OCI-M2 (cell line): Measurements from ENCODE around the gene SLFN14.
"Not testable (repeated sequence)": the region's sequence is repeated elsewhere in the genome, so short reads cannot be mapped to it uniquely, and the experiment has no call there.

Source experiments
- DNase-seq: peaks from one replicate; lab custom pipeline; 2025; ENCODE audit not compliant: unreplicated experiment; lab: John Stamatoyannopoulos, UW

SLFN14 gene

GRCh38 chr17:35523296-35523695, 37.3 kb downstream of the SLFN14 start:
- DNase-seq = no peak

GRCh38 chr17:35521654-35522256, 38.9 kb downstream of the SLFN14 start:
- not testable (repeated sequence) for DNase-seq

DNA sequence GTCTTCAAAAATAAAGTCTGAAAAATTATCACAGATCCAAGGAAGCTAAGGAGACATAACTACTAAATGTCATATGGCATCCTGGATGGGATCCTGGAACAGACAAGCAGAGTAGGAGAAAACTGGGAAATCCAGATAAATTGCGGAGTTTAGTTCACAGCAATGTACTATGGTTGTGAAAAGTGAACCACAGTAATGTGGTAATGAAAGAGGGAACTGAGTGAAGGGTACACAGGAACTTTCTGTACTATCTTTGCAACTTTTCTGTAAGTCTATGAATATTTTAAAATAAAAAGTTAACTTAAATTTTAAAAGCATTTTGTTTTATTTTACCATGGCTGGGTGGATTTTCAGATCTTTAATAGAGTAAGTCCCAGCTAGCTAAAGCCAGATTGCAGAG, 39.5 kb downstream of the SLFN14 start:
- DNase-seq = no peak

DNA sequence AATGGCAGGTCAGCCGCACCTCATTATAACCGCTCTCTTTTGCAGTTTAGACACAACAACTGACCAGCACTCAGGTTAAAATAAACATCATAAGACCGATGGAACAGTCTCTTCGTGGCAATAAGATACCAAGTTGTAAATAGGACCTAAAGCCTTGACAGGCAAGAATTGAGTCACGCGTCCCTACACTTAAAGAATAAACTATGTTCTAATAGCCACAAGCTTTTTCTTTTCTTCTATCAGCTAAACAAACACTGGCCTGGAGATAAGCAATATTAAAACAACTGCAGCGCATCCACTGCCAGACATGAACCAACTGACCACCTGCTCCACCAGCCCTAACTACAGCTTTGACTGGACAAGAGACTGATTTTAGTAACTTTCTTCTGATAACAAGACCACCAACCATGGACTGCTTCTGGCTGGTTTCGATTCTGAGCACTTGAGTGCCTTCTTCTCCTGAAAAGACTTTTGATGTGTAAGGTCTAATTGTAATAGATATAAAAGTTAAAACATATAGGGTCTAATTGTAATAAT, 40.6 kb downstream of the SLFN14 start:
- no peak for DNase-seq

DNA sequence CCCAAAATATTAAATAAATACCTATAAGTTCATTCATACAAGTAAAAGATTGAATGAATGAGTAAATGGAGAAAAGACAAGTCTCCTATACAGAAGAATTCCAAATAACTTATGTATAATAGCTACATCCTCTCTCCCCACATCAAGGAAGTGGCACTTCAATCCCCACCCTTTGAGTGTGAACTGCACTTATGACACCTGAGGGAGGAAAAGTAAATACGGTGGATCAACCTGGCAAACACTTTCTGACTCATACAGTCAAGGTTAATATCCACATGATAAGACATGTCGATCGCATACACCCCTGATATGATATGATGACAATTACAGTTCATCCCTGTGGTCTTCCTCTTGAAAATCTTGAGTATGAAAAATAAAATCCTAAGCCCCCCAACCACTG, 41.2 kb downstream of the SLFN14 start:
- no peak for DNase-seq

GRCh38 chr17:35518431-35518830, 42.2 kb downstream of the SLFN14 start:
- DNase-seq = not testable (repeated sequence)

DNA sequence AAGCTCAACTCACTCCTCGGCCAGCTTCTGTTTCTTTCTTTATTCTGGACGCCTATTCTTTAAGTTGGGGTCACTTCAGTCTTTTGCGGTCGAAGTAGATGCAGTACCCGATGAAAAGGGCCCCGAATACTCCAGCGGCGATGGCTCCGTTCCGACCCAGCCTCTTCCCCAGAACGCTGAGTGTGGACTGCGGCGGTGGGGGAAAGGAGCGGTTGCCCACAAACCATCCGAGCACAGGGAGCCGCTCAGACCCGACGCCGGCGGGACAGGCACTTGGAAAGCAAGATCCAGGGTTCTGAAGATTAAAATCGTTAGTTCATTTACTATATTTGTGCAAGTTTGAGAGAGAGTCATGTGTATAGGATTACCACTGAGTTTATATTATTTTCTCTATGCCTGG, 45.6 kb downstream of the SLFN14 start:
- DNase-seq = no peak

- no peak for DNase-seq
These were observed 46.1 kb downstream of the SLFN14 start for GRCh38 chr17:35514564-35514963.
